Ovary (tissue), 9 donors: ENCODE data around the gene ZNRF4. TPM values are rescaled to one million over a fixed set of nuclear protein-coding genes. Genes with fewer than 3 reads are reported as not detected.

Source experiments
- DNase-seq, 5 donors: peaks; one replicate each; pipeline ENCODE4 v3.0.0-alpha.2; 2019 to 2020
- H3K27ac ChIP-seq, 2 donors: fragments of 200-600 bp; one replicate each; pipeline versions ENCODE4 v1.5.1 to v1.8.0; 2019 to 2022
- H3K27me3 ChIP-seq: fragments of 200-600 bp; one replicate; pipeline ENCODE4 v1.8.0; 2022
- H3K36me3 ChIP-seq: fragments of 200-600 bp; sonication (generic); one replicate; pipeline ENCODE4 v1.5.1; 2019
- H3K4me1 ChIP-seq: one replicate; pipeline ENCODE4 v1.8.1; 2013; ENCODE audit warnings: mild to moderate bottlenecking, moderate library complexity; ENCODE audit not compliant: insufficient read depth
- H3K4me3 ChIP-seq: fragments of 200-600 bp; sonication (generic); one replicate; pipeline ENCODE4 v1.5.1; 2017
- H3K9me3 ChIP-seq, 2 donors: fragments of 200-600 bp in 1 of 2; sonication (generic) in 1 of 2; one replicate each; pipeline versions ENCODE4 v1.5.1 to v1.8.1; 2013 to 2019; ENCODE audit warnings: mild to moderate bottlenecking in 1 of 2, moderate library complexity in 1 of 2
- EP300 ChIP-seq: sonication (generic); formaldehyde crosslinking; IDR thresholded peaks from one replicate; pipeline ENCODE4 v1.6.1; 2017; ENCODE audit warnings: antibody characterized with exemption
- POLR2A ChIP-seq: fragments of 450-650 bp; IDR thresholded peaks from one replicate; pipeline ENCODE4 v1.6.1; 2017; ENCODE audit warnings: antibody characterized with exemption, mild to moderate bottlenecking, moderate library complexity
- WGBS, 3 donors: extraction: QIAGEN DNeasy Blood & Tissue Kit in 1 of 3; methylation state at CpG; one replicate each; pipeline versions ENCODE4 v1.1.5 to v1.1.7; 2013 to 2017; 5-methylcytosine and 5-hydroxymethylcytosine counted together
- intact Hi-C, 4 donors: fragments of 100-400 bp; cut with DNase I; formaldehyde crosslinking; loops; one replicate each; pipeline versions ENCODE4 v1.11.0 to v1.15.1; 2022 to 2023
- polyA plus RNA-seq, 2 donors: library from polyadenylated mRNA; stranded (reverse); fragments of 200-250 nt in 1 of 2; fragments of 350-450 nt in 1 of 2; fragmentation: Illumina TruSeq in 1 of 2; extraction: RNeasy Lipid Tissue Mini Kit (QIAGEN cat#74804) in 1 of 2; gene quantifications; one replicate each; pipeline ENCODE4 v1.2.3, GENCODE V29; 2013 to 2014
- total RNA-seq, 7 donors: library from RNA; depleted of rRNA in 2 of 7; stranded (reverse); fragments of >200 nt in 2 of 7; fragmentation: NEBNext Ultra II Directional in 3 of 7; extraction: Animal tissue kit (Norgen Biotek cat#: 25700) in 3 of 7; gene quantifications; one replicate each; pipeline versions ENCODE4 v1.1.0 to v1.2.4, GENCODE V29; 2016 to 2023
- TF ChIP-seq, protein P1 (sequence below), 3 donors: fragments of 450-650 bp in 2 of 3; fragments of 200-600 bp in 1 of 3; IDR thresholded peaks; one replicate each; pipeline versions ENCODE4 v1.5.1 to v1.8.0; 2016 to 2022; ENCODE audit warnings: antibody characterized with exemption in 3 of 3, mild to moderate bottlenecking in 1 of 3
- donor health status: DM: no; HTN: no; CAD: no; lungs with moderate emphysema.
- donor health status: DM: no; HTN: no; CAD: no.
- donor health status: Bipolar disorder and iron deficiency.
- donor health status: DM: yes; HTN: yes; CAD: no.
- donor health status: DM: no; HTN: no; CAD: no.
- donor health status: DM: yes; HTN: yes; CAD: no.

Gene ZNRF4
- total and polyA plus RNA-seq, 9 donors, result not detected

DNA sequence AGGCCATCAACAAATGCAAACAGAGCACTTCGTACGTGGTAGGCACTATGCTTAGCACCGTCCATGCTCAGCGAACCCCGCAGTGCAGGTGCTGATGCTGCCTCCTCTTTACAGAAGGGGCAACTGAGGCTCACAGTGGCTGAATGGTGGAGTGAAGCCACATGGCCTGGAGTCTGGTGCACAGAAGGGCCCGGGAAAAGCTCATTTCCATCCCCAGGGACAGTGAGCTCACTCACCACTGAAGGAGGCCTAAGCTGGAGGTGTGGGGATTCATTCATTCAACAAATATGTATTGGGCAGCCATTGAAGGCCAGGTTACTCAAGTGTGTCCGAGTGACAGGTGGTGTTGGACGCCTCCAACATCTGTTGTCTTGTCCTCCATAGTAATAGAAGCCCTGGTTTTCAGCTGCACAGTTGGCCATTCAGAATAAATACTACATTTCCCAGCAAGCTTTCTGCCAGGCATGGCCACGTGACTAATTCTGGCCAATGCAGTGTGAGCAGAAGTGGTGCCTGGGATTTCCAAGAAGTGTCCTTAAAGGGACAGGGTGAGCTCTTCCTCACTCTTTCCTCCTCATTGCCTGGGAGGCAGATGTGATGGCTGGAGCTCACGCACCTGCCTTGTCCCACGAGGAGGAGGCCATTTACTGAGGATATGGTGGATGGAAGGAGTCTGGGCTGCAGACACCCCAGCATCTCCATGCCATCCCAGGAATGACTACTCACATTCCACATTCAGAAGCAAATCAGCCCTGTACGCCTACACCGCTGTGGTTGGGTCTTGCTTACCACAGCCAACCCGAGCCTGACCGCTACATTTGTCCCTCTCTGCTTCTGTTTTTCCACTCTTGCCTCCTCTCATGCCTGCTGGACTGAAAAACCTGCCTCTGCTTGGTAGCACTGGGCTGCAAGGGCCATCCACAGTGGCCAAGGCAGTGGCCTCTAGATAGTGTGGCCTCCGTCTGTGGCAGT lies 2.3 kb upstream of the ZNRF4 start:
- Histone ChIP-seq H3K9me3 (no peaks in the 10 kb centered on the region), H3K27ac (no peak overlapping the region), H3K36me3 (no peaks in the 10 kb centered on the region), H3K4me3 (no peak overlapping the region), H3K27me3 (no peaks in the 10 kb centered on the region), H3K4me1 (no peaks in the 10 kb centered on the region)
- TF ChIP-seq POLR2A, result no peak
- TF ChIP-seq EP300, result no peak
- TF ChIP-seq, protein P1, sequence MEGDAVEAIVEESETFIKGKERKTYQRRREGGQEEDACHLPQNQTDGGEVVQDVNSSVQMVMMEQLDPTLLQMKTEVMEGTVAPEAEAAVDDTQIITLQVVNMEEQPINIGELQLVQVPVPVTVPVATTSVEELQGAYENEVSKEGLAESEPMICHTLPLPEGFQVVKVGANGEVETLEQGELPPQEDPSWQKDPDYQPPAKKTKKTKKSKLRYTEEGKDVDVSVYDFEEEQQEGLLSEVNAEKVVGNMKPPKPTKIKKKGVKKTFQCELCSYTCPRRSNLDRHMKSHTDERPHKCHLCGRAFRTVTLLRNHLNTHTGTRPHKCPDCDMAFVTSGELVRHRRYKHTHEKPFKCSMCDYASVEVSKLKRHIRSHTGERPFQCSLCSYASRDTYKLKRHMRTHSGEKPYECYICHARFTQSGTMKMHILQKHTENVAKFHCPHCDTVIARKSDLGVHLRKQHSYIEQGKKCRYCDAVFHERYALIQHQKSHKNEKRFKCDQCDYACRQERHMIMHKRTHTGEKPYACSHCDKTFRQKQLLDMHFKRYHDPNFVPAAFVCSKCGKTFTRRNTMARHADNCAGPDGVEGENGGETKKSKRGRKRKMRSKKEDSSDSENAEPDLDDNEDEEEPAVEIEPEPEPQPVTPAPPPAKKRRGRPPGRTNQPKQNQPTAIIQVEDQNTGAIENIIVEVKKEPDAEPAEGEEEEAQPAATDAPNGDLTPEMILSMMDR (IDR thresholded peaks at IDR 0.05), result no peak
- intact Hi-C loops, result no loop called here
- no peak for DNase-seq
- WGBS, 3 donors, result 75 to 80% (median 77%) methylated on average over 16 of the region's 16 CpGs

DNA sequence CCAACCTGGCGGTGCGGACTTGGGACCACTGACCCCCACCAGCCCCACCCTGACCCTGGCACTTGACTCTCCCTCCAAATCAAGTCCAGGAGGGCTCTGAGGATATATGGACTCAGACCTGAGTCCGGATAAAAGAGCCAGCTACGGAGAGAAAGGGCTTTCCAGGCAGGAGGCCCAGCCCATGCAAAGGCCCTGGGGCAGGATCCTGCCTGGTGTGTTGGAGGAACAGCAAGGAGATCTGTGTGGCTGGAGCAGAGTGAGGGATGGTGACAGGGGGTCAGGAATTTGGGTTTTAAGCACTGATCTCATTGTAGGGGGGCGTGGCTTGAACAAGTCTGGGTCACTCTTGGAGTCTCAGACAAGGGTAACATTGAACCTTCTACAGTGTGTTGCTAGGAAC lies 474 bp upstream of the ZNRF4 start:
- WGBS, 3 donors, result 67 to 69% (median 69%) methylated on average over 5 of the region's 5 CpGs
- H3K9me3 ChIP-seq, result no peaks in the 10 kb centered on the region
- H3K27me3 ChIP-seq, result no peaks in the 10 kb centered on the region
- intact Hi-C loops, result no loop called here
- H3K4me1 ChIP-seq, result no peaks in the 10 kb centered on the region
- DNase-seq, result no peak
- H3K4me3 ChIP-seq, result no peak overlapping the region
- H3K36me3 ChIP-seq, result no peaks in the 10 kb centered on the region
- TF ChIP-seq, protein P1 (IDR thresholded peaks at IDR 0.05), result no peak
- TF ChIP-seq POLR2A (no peak), EP300 (no peak)
- H3K27ac ChIP-seq, result no peak overlapping the region

DNA sequence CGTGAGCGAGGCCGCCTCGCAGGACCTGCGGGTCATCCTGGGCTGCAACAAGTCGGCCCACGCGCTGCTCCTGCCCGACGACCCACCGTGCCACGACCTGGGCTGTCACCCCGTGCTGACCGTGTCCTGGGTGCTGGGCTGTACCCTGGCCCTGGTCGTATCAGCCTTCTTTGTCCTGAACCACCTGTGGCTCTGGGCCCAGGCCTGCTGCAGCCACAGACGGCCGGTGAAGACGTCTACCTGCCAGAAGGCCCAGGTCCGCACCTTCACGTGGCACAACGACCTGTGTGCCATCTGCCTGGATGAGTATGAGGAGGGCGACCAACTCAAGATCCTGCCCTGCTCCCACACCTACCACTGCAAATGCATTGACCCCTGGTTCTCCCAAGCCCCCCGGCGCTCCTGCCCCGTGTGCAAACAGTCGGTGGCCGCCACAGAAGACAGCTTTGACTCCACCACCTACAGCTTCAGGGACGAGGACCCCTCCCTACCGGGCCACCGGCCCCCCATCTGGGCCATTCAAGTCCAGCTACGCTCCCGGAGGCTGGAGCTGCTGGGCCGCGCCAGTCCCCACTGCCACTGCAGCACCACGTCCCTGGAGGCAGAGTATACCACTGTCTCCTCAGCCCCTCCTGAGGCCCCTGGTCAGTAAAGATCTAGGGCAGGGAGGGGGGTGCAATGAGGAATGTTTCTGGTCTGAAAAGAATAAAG lies 1.1 kb downstream of the ZNRF4 start:
- Histone ChIP-seq H3K9me3 (no peaks in the 10 kb centered on the region), H3K4me3 (no peak overlapping the region), H3K4me1 (no peaks in the 10 kb centered on the region), H3K36me3 (no peaks in the 10 kb centered on the region), H3K27ac (no peak overlapping the region), H3K27me3 (no peaks in the 10 kb centered on the region)
- intact Hi-C loops, result no loop called here
- TF ChIP-seq EP300 (no peak), POLR2A (no peak)
- TF ChIP-seq, protein P1 (IDR thresholded peaks at IDR 0.05), result no peak
- DNase-seq, result no peak
- WGBS, 3 donors, result 85 to 87% (median 86%) methylated on average over 35 of the region's 35 CpGs

DNA sequence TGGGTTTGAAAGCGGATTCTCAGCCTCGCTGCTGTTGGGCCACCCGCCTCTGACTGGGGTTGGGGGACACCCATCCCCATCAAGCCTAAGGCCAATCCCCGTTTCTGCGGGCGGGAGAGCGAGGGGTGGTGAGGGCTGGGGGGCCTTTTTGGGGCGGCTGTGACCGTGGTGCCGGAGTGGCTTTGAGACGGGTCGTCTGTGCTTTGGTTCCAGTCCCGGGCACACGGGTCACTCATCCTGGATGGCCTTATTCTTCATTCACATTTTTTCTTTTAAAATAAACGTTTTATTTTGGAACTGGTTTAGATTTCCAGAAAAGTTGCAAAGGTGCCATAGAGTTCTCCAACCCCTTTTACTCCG lies 1.6 kb downstream of the ZNRF4 start:
- Histone ChIP-seq H3K9me3 (no peaks in the 10 kb centered on the region), H3K36me3 (no peaks in the 10 kb centered on the region), H3K27me3 (no peaks in the 10 kb centered on the region), H3K27ac (no peak overlapping the region), H3K4me1 (no peaks in the 10 kb centered on the region), H3K4me3 (no peak overlapping the region)
- 79 to 82% (median 81%) methylated on average over 16 of the region's 16 CpGs for WGBS, 3 donors
- no peak for DNase-seq
- intact Hi-C loops, result no loop called here
- TF ChIP-seq EP300, result no peak
- no peak for TF ChIP-seq POLR2A
- TF ChIP-seq, protein P1 (IDR thresholded peaks at IDR 0.05), result no peak
